HG03521 (cell line): ENCODE data around the gene SUSD2.
"Not testable (repeated sequence)": the region's sequence is repeated elsewhere in the genome, so short reads cannot be mapped to it uniquely, and the experiment has no call there.

ENCODE experiments used
- ATAC-seq: cut with Tn5 transposase; IDR thresholded peaks from one replicate; pipeline ENCODE4 v1.9.1; 2021; ENCODE audit warnings: mild to moderate bottlenecking, moderate library complexity; ENCODE audit not compliant: unreplicated experiment

Gene SUSD2

GRCh38 chr22:24170632-24171031 is 10.7 kb upstream of the SUSD2 start:
- no peak for ATAC-seq

- no peak for ATAC-seq
Observed at GRCh38 chr22:24171822-24172221, 9.5 kb upstream of the SUSD2 start.

- no peak for ATAC-seq
Observed at GRCh38 chr22:24175160-24175808, 6.0 kb upstream of the SUSD2 start.

- no peak for ATAC-seq
Observed at GRCh38 chr22:24176040-24176439, 5.2 kb upstream of the SUSD2 start.

GRCh38 chr22:24176630-24177029 is 4.7 kb upstream of the SUSD2 start:
- ATAC-seq = no peak

- ATAC-seq = no peak
Observed at GRCh38 chr22:24177045-24177444, 4.2 kb upstream of the SUSD2 start.

GRCh38 chr22:24177456-24177855 is 3.8 kb upstream of the SUSD2 start:
- no peak for ATAC-seq

GRCh38 chr22:24178021-24178431 is 3.3 kb upstream of the SUSD2 start:
- ATAC-seq = no peak

- no peak for ATAC-seq
Observed at GRCh38 chr22:24178502-24179440, 2.5 kb upstream of the SUSD2 start.

- ATAC-seq = no peak
Observed at GRCh38 chr22:24179478-24180210, 1.6 kb upstream of the SUSD2 start.

GRCh38 chr22:24180316-24181087 is 785 bp upstream of the SUSD2 start:
- no peak for ATAC-seq

GRCh38 chr22:24181996-24182899 is 961 bp downstream of the SUSD2 start:
- no peak for ATAC-seq

GRCh38 chr22:24182900-24183246 is 1.6 kb downstream of the SUSD2 start:
- ATAC-seq = not testable (repeated sequence)

GRCh38 chr22:24183321-24184031 is 2.2 kb downstream of the SUSD2 start:
- no peak for ATAC-seq

GRCh38 chr22:24184057-24184798 is 2.9 kb downstream of the SUSD2 start:
- no peak for ATAC-seq

GRCh38 chr22:24185001-24185500 is 3.8 kb downstream of the SUSD2 start:
- no peak for ATAC-seq

GRCh38 chr22:24185501-24186351 is 4.4 kb downstream of the SUSD2 start:
- no peak for ATAC-seq
